Measurements from ENCODE around the gene IP6K1.
"Not testable (repeated sequence)": the region's sequence is repeated elsewhere in the genome, so short reads cannot be mapped to it uniquely, and the experiment has no call there.

IP6K1 gene

DNA sequence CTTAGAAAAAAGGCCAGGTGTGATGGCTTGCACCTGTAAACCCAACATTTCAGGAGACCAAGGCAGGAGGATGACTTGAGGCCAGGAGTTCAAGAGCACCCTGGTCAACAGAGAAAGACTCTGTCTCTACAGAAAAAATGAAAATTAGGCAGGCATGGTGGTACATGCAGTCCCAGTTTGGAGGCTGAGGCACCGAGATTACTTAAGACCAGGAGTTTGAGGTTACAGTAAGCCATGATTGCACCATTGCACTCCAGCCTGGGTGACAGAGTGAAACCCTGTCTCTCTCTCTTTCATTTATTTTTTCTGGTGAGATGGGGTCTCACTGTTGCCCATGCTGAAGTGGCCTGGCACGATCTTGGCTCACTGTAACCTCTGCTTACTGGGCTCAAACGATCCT is 24.7 kb downstream of the IP6K1 start:
- DNase-seq: no peak

DNA sequence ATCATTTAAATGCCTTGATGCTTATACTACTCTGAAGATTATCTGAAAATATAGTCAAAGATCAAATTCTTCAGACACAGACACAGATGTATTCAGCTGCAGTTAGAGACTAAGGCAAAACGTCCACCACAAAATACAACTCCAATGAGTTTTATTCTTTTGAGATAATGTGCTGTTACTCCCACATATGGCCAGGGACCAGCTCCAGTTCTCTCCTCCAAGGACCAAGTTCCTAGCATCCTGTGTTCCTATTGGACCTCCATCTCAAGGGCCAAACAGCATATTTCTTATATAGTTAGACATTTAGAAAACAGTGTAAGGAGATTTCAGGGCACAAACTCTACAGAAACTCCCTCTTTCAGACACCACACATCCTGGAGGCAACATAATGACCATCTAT is 27.1 kb downstream of the IP6K1 start:
- no peak for DNase-seq

GRCh38 chr3:49757197-49757596 is 29.1 kb downstream of the IP6K1 start:
- no peak for DNase-seq

DNA sequence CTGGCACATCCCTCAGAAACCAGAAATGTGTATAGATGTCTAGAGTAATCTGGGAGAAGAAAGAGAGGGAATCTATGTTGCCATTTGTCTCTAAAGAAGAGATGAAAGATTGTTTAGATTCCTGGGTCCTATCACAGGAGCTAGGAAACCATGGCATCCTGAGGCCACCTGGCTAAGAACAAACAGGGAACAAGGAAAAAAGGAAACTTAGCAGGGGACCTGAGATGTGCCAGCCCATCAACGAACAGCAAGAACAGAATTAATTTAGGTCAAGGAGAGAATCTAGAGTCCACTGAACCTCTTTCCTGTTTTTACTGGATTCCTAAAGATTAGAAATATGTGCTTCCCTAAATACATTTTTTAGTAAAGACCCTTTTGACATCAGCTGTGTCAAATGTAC is 30.3 kb downstream of the IP6K1 start:
- DNase-seq: no peak

GRCh38 chr3:49754536-49754935 is 31.8 kb downstream of the IP6K1 start:
- no peak for DNase-seq

GRCh38 chr3:49751501-49751900 is 34.8 kb downstream of the IP6K1 start:
- DNase-seq: no peak

GRCh38 chr3:49750056-49750455 is 36.3 kb downstream of the IP6K1 start:
- DNase-seq: no peak

- not testable (repeated sequence) for DNase-seq
Observed at GRCh38 chr3:49748874-49749273, 37.5 kb downstream of the IP6K1 start.

- DNase-seq: no peak
Observed at GRCh38 chr3:49747792-49748480, 38.4 kb downstream of the IP6K1 start.

DNA sequence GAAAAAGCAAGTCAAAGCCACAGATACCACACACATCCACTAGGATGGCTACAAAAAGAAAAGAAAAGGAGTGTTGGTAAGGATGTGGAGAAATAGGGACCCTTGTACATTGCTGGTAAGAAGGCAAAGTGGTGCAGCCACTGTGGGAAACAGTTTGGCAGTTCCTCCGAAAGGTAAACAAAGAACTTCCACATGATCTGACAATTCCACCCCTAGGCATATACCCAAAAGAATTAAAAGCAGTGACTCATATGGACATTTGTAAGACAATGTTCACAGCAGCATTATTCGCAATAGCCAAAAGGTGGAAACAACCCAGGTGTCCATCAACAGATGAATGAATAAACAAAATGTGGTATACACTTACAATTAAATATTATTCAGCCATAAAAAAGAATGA is 40.4 kb downstream of the IP6K1 start:
- no peak for DNase-seq

DNA sequence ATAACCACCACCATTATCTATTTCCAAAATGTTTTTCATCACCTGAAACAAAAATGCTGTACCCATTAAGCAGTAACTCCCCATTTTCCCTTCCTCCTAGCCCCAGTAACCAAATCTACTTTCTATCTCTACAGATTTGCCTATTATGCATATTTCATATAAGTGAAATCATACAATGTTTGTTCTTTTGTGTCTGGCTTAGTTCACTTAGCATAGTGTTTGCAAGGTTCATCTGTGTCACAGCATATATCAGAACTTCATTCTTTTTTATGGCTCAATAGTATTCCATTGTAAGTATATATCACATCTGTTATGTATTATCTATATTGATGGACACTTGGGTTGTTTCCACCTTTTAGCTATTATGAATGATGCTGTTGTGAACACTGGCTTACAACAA is 45.9 kb downstream of the IP6K1 start:
- DNase-seq: no peak

- no peak for DNase-seq
Observed at GRCh38 chr3:49738067-49738713, 48.2 kb downstream of the IP6K1 start.

DNA sequence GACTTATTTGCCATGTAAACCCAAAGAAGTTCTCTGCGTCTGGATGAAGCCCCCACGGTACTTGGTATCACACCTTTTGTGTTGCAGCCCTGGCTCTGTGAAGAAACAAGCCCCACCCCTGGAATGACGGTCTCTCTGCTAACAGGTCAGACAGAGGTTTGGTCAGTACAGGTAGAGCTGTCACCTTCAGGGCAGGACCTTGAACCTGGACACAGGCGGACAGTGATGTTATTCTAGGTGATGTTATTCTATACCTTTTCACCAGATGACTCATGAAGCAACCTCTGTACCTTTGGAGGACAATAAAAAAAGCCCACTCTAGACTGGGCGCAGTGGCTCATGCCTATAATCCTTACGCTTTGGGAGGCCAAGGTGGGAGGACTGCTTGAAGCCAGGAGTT is 51.6 kb downstream of the IP6K1 start:
- no peak for DNase-seq

DNA sequence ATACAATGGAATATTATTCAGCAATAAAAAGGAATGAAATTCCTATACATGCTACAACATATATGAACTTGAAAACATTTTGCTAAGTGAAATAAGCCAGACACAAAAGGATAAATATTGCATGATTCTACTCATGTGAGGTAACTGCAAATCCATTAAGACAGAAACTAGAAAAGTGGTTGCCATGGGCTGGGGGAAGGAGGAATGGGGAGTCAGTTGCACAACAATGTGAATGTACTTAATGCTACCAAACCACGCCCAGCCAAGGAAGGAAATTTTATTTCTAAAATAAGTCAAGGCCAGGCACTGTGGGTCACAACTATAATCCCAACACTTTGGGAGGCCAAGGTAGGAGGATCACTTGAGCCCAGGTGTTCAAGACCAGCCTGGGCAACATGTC is 52.8 kb downstream of the IP6K1 start:
- no peak for DNase-seq

DNA sequence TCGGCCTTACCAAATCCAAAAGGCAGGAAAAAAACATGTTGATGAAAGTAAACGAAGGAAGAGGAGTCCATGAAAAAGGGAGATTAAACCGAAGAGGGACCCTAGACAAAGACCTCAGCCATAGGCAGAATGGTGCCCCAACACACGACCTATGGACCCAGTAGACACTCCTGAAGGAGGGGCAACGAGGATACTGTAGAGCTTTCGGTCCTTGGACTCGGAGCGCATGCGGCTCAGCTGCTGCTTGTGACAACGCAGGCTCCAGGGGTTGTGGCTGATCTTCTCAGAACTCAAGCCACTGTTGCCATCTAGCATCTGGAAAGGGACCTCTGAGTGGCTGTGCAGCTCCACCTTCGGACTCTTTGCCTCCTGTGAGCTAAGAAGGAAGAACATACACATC is 53.7 kb downstream of the IP6K1 start:
- DNase-seq: no peak

DNA sequence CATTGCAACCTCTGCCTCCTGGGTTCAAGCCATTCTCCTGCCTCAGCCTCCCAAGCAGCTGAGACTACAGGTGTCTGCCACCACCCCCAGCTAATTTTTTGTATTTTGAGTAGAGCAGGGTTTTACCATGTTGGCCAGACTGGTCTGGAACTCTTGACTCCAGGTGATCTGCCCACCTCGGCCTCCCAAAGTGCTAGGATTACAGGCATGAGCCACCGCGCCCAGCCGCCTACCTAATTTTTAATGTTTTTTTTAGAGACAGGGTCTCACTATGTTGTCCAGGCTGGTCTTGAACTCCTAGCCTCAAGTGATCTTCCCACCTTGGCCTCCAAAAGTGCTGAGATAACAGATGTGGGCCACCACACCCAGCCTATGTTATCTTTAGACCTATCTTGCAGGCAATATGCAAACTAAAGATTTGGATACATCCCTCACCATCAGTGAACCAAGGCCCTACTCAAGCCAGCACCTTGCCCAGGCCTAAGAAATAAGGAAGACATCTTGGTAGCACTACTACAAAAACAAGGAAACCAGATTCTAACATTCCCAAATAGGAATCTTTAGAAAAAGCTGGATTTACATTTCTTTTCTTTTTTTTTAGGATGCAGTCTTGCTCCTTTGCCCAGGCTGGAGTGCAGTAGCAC is 56.3 kb downstream of the IP6K1 start:
- DNase-seq: no peak

DNA sequence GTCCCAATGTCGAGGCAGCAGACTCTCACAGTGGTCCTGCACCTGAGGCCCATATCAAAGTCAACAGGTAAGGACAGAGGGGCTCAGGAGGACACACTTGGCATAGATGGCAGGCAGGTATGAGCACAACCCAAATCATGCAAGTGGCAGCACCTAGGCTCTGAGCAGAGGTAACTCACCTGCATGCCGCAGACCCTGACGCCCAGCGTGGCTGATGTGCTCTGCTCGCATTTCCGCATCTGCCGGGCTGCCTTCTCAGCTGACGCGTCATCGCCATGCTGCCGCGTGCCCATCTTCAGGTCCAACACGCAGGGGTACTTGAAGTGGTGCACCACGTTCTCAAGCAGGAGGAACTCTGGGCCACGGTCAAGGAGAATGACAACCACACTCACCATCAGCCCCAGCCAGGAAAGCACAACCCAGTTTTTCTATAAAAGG is 58.4 kb downstream of the IP6K1 start:
- DNase-seq: no peak

- no peak for DNase-seq
Observed at GRCh38 chr3:49727154-49727923, 59.0 kb downstream of the IP6K1 start.

- peak; percentile 9 for DNase-seq
Observed at GRCh38 chr3:49725906-49726681, 60.2 kb downstream of the IP6K1 start.

DNA sequence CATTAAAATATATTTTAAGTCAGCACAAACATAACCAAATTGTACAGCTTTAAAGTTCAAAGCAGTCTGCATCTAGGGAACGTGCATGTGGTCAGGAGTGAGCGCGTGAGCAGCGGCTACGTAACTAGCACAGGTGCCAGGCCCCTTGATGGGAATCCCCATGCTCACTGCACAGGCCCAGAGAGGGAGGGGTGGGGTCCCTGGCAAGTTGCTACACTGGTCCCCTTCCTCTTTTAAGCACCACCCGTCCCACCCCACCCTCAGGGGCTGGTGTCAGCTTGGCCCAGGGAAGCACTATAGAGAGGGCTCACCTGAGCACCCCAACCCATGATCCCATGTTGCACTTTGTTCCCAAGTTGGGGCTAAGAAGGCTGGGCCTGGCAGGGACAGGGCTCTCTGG is 61.8 kb downstream of the IP6K1 start:
- no peak for DNase-seq

- peak; percentile 93 for DNase-seq
Observed at GRCh38 chr3:49723628-49724551, 62.5 kb downstream of the IP6K1 start, which contains the start of gene GMPPB. TSS of gene GMPPB (minus strand) at chr3:49723951. CDS start at chr3:49723726, 225 bp downstream.

- peak; percentile 64 for DNase-seq
Observed at GRCh38 chr3:49723296-49723627, 63.1 kb downstream of the IP6K1 start.
